Fibroblast of gingiva (primary cell): ENCODE results near the gene NCOA3.
"Not testable (repeated sequence)": the region's sequence is repeated elsewhere in the genome, so short reads cannot be mapped to it uniquely, and the experiment has no call there.

ENCODE experiments used
- DNase-seq: peaks from one replicate; pipeline ENCODE4 v3.0.0-alpha.2; 2011; ENCODE audit warnings: low read depth

NCOA3 gene

GRCh38 chr20:47501482-47502270 lies at the start of gene NCOA3:
TSS of gene NCOA3 (plus strand) at chr20:47501887. CDS start at chr20:47622248, 120,361 bp downstream.
- DNase-seq, result peak; percentile 95

DNA sequence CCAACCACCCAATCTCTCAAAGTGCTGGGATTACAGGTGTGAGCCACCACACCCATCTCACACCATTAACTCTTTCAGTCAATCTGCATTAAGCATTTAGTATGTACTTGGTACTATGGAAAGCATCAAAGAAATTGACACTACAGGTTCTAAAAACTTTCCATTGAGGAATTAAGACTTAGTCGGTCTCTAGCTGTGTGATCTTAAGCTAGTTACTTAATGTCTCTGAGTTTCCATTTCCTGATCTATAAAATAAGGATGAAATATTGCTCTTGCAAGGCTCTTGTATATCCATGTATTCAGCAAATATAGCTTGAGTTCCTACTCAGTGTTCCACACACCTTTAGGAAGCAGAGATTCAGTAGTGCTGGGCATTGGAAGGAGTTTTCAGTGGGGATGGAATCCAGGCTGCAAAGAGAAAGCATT lies 48.9 kb upstream of the NCOA3 start:
- DNase-seq, result no peak

- DNase-seq, result peak; percentile 49
Measured at GRCh38 chr20:47453167-47453782, 48.4 kb upstream of the NCOA3 start.

DNA sequence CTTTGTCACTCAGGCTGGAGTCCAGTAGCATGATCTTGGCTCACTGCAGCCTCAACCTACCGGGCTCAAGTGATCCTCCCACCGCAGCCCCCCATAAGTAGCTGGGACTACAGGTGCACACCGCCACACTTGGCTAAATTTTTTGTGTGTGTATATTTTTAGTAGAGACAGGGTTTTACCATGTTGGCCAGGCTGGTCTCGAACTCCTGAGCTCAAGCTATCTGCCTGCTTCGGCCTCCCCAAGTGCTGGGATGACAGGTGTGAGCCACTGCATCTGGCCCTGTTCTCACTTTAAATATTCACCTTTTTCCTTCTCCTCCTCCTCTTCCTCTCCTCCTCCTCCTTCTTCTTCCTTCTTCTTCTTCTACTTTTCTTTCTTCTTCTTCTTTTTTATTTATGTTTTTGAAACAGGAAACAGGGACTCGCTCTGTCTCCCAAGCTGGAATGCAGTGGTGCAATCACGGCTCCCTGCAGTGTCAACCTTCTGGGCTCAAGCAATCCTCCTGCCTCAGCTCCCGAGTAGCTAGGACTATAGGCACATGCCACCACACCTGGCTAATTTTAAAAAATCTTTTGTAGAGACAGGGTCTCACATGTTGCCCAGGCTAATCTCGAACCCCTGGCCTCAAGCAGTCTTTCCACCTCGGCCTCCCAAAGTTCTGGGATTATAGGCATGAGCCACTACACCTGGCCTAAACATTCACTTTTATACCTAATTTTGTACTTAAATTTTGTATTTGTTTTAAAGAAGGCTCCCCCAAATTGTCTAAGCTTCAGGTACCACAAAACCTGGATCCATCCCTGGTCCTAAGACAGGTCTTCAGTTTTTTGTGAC lies 47.2 kb upstream of the NCOA3 start:
- no peak for DNase-seq

GRCh38 chr20:47455133-47456040 lies 46.3 kb upstream of the NCOA3 start:
- DNase-seq, result no peak

GRCh38 chr20:47456041-47456537 lies 45.6 kb upstream of the NCOA3 start:
- DNase-seq, result no peak

- peak; percentile 40 for DNase-seq
Measured at GRCh38 chr20:47456952-47457724, 44.5 kb upstream of the NCOA3 start.

DNA sequence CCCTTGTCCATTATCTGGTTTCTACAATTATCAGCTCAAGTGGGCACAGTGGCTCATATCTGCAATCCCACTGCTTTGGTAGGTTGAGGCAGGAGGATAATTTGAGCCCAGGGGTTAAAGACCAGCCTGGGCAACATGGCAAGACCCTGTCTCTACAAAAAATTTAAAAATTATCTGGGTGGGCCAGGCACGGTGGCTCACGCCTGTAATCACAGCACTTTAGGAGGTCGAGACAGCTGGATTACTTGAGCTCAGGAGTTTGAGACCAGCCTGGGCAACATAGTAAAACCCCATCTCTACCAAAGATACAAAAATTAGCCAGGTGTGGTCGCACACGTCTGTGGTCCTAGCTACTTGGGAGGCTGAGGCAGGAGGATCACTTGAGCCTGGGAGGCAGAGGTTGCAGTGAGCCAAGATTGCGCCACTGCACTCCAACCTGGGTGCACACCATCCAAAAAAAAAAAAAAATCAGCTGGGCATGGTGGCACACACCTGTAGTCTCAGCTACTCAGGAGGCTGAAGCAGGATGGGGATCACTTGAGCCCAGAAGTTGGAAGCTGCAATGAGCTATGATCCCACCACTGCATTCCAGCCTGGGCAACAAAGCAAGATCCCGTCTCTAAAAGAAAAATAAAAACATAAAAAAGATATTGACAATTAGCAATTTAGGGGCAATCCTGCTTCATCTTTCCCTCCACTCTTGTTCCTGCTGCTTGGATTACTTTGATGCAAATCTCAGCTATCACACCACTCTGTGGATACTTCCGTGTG lies 43.2 kb upstream of the NCOA3 start:
- not testable (repeated sequence) for DNase-seq

DNA sequence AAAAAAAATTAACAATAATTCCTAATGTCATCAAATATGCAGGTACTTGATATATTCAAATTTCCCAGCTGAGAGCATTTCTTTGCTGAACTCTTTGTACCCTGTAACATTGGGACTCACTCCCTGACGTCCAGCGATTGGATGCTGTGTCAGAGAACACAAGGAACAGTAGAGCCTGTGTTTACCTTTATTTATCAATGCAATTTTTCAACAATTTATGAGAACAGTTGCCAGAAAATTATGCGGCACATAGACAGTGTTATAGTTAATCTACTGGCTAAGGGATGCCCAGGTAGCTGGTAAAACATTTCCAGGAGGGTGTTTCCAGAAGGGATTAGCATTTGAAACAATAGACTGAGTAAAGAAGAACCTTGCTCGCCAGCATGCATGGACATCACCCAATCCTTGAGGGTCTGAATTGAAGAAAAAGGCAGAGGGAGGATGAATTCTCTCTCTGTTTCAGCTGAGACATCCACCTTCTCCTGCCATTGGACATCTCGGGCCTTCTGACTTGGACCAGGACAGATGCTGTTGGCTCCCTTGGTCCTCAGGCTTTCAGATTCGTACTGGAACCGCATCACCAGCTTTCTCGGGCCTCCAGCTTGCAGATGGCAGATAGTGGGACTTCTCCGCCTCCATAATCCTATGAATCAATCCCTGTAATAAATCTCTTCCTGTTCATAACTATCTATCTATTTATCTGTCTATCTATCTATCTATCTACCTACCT lies 42.2 kb upstream of the NCOA3 start:
- DNase-seq, result no peak

DNA sequence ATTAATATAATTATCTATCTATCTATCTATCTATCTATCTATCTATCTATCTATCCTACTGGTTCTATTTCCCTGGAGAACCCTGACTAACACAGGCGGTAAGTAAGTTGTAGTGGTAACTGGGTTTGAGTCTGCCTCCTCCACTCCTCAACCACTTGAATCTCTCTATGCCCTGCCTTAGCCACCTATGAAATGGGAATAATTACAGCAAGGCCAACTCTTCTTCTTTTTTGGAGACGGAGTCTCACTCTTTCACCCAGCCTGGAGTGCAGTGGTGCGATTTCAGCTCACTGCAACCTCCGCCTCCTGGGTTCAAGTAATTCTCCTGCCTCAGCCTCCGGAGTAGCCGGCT lies 41.0 kb upstream of the NCOA3 start:
- DNase-seq, result not testable (repeated sequence)

GRCh38 chr20:47461120-47461685 lies 40.5 kb upstream of the NCOA3 start:
- DNase-seq, result no peak

DNA sequence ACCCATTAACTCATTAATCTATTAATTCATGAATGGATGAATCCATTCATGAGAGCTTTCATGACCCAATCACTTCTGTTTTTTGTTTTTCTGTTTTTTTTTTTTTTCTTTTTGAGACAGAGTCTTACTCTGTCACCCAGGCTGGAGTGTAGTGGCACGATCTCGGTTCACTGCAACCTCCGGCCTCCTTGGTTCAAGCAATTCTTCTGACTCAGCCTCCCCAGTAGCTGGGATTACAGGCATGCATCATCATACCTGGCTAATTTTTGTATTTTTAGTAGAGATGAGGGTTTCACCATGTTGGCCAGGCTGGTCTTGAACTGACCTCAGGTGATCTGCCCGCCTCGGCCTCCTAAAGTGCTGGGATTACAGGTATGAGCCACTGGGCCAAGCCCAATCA lies 39.8 kb upstream of the NCOA3 start:
- DNase-seq, result not testable (repeated sequence)

DNA sequence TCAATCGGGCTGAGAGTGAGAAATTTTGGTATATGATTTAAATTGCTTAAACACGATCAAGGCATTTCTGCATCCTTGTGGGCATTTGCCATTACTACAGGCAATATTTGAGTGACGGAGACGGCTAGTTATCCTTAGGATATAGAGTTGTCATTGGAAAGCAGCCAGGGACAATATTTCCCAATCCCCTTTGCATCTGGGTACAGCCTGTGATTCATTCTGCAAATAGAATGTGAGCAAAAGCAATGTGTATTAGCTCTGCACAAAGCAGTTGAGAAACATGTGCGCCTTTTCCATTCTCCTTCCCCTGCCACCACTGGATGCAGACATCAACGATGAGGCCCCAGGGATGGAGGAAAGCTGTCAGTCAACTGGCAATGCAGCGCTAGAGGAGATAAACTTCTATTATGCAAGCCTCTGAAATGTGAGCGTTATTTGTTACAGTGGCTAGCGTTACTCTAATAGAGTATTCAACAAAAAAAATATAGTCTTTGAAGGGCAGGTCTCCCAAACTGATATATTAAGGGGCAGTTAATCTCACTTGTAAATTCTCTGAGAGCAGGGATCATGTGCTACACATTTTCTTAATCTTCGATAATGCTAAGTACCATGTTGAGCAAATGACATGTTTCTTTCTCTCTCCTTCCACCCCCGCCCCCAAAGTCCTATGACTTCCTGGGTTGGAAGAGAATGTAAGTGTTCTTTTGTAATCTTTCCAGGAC lies 37.1 kb upstream of the NCOA3 start:
- peak; percentile 99 for DNase-seq

DNA sequence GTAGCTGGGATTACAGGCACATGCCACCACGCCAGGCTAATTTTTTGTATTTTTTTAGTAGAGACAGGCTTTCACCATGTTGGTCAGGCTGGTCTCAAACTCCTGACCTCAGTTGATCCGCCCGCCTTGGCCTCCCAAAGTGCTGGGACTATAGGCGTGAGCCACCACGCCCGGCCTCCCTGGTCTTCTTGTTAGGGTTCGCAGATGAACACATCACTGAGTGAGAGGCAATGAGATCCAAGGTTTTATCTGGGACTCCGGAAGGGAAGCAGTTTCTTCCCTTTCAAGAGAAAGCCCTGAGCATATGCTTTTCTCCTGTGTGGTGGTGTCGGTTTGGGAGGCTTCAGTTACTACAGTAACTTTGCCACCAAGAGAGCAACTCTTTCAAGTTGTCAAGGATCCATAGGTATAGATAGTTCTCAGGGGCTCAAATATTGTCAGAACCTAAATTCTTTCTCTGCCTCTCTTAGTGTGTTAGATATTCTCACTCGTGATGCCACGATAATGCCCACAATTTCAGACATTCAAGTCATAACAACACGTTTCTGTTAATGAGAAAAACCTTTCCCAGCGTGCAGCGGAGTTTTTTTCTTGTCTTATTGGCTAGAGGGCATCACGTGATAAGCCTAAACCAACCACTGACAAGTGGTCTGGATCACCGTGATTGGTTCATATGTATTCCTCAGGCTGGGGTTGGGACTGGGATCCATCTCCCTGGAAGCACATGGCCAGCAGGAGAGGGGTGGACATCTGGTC lies 36.2 kb upstream of the NCOA3 start:
- DNase-seq, result no peak

DNA sequence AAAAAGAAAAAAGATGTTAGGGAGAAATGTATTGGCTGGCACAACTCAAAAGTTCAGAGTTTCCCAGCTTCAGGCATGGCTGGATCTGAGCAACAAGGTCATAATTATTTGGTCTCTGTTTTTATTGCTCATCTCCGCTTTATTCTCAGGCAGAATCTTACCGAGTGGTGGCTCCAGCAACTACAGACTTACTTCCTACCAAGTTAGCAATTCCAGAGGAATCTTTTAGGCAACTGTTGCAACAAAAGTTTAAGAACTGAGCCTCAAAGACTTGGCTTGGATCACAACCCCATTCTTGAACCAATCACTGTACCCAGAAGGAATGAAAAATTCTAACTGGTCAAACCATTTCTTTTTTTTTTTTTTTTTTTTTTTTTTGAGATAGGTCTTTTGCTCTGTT lies 35.5 kb upstream of the NCOA3 start:
- DNase-seq, result peak; percentile 82

DNA sequence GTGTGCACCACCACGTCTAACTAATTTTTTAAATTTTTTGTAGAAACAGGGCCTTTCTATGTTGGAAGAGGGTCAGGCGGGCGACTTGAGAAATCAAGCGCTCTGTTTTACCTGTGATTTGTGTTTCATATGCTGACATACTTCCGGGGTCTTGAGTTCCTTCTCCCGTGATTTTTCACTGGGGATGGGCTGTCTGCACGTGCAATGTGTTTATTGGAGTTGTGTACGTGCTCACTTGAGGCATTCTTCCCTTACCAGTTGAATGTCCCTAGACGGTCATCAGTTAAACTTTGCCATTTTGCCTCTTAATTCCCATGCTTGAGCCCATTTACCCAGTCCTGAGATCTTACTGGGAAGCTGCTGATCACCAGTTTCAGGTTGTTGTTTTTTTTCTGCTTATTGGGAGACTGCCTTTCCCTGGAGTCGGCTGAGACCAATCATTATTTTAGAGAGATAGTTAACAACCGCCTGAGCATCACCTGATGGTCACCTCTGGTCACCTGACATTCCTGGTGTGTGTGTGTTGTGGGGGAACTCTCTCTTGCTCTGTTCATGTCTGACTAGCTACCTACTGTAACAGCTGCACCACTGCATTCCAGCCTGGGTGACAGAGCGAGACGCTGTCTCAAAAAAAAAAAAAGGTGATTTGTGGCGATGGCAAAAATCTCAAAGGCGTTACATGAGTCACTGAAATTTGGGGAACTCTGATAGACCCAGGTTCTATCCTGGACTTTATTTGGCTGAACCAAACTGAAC lies 34.8 kb upstream of the NCOA3 start:
- DNase-seq, result no peak
